OCI-LY7 (cell line): ENCODE data around the gene KCNJ12.
"Not testable (repeated sequence)": the region's sequence is repeated elsewhere in the genome, so short reads cannot be mapped to it uniquely, and the experiment has no call there.

Experiments
- EZH2phosphoT487 ChIP-seq: fragments of 200-600 bp; sonication (generic); IDR thresholded peaks from 2 replicates; pipeline ENCODE4 v1.6.1; 2018; ENCODE audit warnings: low read depth, borderline replicate concordance, mild to moderate bottlenecking, mixed run types, antibody characterized with exemption, low read length, moderate library complexity, mixed read lengths
- TF ChIP-seq, protein P1 (sequence below): fragments of 200-600 bp; sonication (generic); conservative IDR thresholded peaks from 2 replicates; pipeline ENCODE4 v1.5.1; 2014; ENCODE audit warnings: mild to moderate bottlenecking, antibody characterized with exemption, low read length, moderate library complexity, mixed read lengths

DNA sequence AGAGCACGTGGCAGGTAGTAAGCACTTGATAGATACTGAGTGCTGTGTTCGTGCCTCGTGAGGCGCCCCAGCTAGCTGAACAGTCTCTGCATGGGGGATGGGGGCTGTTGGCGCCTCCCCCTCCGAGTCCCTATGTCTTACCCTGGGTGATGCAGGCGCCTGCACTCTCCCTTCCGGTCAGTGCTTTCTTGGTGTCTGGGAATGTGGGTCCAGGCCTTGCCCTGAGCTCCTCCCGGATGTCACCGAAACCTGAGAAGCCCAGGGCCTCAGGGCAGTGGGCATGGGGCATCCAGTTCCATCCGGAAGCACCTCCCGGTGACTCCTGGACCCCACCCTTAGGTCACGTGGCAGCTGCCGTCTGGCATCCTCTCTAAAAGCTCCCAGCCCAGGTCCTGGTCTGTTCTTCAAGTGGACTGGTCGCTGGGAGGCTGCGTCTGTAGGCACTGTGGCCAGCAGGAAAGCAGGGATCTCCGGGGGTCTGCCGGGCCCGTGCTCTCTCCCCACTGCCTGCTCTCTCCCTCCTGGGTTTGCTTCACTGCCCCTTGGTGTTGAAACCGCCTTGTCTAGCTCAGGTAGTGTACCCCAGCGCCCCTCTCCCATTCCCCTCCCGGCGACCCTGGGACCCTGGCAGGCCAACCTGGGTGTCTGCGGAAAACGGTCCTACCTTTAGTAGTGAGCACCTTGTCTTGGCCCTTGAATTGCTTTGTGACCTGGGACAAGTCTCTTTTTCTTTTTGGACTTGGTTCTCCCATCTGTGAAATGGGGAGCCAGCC, 34.9 kb downstream of the KCNJ12 start:
- TF ChIP-seq, protein P1, sequence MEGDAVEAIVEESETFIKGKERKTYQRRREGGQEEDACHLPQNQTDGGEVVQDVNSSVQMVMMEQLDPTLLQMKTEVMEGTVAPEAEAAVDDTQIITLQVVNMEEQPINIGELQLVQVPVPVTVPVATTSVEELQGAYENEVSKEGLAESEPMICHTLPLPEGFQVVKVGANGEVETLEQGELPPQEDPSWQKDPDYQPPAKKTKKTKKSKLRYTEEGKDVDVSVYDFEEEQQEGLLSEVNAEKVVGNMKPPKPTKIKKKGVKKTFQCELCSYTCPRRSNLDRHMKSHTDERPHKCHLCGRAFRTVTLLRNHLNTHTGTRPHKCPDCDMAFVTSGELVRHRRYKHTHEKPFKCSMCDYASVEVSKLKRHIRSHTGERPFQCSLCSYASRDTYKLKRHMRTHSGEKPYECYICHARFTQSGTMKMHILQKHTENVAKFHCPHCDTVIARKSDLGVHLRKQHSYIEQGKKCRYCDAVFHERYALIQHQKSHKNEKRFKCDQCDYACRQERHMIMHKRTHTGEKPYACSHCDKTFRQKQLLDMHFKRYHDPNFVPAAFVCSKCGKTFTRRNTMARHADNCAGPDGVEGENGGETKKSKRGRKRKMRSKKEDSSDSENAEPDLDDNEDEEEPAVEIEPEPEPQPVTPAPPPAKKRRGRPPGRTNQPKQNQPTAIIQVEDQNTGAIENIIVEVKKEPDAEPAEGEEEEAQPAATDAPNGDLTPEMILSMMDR, result not testable (repeated sequence)
- not testable (repeated sequence) for TF ChIP-seq EZH2phosphoT487
